ENCODE measurements around the gene MIGA1. TPM values are rescaled to one million over a fixed set of nuclear protein-coding genes. Genes with fewer than 3 reads are reported as not detected.

Gene MIGA1
- total and polyA plus RNA-seq, 8 donors = 1.5 to 11.0 (median 7.4) TPM

DNA sequence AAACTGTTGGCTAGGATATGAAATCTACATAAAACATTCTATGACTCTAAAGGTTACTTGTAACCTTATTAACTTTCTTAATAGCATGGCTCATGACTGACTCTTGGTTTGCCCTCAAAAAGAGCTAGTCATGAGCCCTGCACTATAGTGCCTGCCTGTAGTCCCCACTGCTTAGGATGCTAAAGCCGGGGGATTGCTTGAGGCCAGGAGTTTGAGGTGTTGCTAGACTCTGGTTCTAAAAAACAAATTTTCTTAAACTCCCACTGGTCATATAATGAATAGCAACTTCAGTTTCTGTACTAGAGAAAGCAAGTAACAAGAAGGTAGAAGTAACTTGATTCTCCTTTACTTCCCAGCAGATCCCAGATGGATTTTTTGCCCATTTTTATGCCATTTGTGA lies 93.2 kb downstream of the MIGA1 start:
- Histone ChIP-seq H3K27me3 (no peaks in the 10 kb centered on the region), H3K27ac (no peak overlapping the region), H3K36me3 (peaks cover 0 to under 1% (median 0%) of the 10 kb centered on the region in 3 donors), H3K9me3 (no peaks in the 10 kb centered on the region), H3K4me1 (peaks cover 0 to 3% (median 0%) of the 10 kb centered on the region in 3 donors), H3K4me3 (no peak overlapping the region)
- DNase-seq (no peak), ATAC-seq (no peak), FAIRE-seq (no peak)
- intact Hi-C loops (cut with DNase I) = no loop called here
- TF ChIP-seq CTCF (IDR thresholded peaks at IDR 0.05) = no peak
- 95 to 100% methylated on average over 1 of the region's 1 CpG for WGBS, 2 donors

DNA sequence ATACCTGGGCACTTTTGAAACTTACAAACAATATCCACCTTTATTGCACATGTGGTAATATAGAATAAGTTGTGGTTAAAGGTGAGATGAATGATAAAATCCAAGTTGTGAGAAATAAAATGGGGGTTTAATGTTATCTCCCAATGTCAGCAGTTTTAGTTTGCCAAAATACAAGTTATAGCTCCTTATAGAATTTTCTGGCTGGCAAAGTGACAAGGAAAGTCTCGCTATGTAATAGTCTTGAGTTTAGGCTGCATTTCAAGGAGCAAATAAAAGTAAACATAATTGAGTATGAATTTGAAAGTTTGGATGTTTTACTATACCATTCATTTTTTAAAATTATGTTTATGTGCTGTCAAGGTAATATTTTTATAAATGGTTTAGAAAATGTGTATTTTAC lies 94.0 kb downstream of the MIGA1 start:
- no peak for FAIRE-seq
- WGBS, 2 donors = 95 to 100% methylated on average over 1 of the region's 1 CpG

DNA sequence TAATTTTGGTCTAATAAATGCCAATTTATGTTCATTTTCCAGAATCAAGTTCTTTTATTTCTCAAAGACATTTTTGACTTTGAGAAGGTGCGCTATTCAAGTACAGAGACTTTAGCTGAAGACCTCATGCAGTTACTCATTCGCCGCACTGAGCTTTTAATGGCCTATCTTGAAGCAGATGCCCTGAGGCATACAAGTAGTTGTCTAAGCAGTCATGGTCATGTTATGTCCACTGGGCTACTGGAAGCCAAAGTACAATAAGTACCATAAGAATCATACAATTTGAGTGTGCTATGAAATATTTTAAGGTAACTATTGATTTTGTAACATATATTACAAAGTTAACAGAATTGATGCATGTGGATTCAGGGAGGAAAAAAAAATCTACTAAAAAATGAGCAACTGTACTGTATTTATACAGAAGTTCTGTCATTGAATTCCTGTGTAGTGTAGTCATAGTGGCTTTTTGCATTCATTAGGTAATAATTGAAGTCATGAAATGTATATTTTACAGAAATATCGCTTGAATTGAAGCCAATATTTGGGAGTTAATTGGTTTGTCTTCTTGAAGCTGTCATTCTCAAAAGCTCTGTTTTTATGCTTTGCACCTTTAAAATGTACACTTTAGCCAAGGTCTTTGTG lies 95.5 kb downstream of the MIGA1 start:
- WGBS, 2 donors = 96 to 99% methylated on average over 4 of the region's 4 CpGs
- intact Hi-C loops (cut with DNase I) = no loop called here
- FAIRE-seq = no peak

More for the DNA sequence above, 94.0 kb downstream of the MIGA1 start:
- Histone ChIP-seq H3K9me3 (no peaks in the 10 kb centered on the region), H3K27me3 (no peaks in the 10 kb centered on the region), H3K4me3 (no peak overlapping the region), H3K36me3 (no peaks in the 10 kb centered on the region), H3K27ac (no peak overlapping the region), H3K4me1 (peaks cover 0 to 3% (median 0%) of the 10 kb centered on the region in 3 donors)
- intact Hi-C loops (cut with DNase I) = no loop called here
- DNase-seq = no peak
- no peak for TF ChIP-seq CTCF (IDR thresholded peaks at IDR 0.05)
- no peak for ATAC-seq

GRCh38 chr1:77876884-77877283 lies 97.4 kb downstream of the MIGA1 start:
- 91 to 95% methylated on average over 4 of the region's 4 CpGs for WGBS, 2 donors
- Histone ChIP-seq H3K9me3 (no peaks in the 10 kb centered on the region), H3K27ac (no peak overlapping the region), H3K4me3 (no peak overlapping the region), H3K27me3 (no peaks in the 10 kb centered on the region), H3K36me3 (no peaks in the 10 kb centered on the region), H3K4me1 (peaks cover 0 to 3% (median 0%) of the 10 kb centered on the region in 3 donors)
- FAIRE-seq = no peak
- no peak for ATAC-seq
- no peak for DNase-seq
- TF ChIP-seq CTCF (IDR thresholded peaks at IDR 0.05) = no peak
- intact Hi-C loops (cut with DNase I) = no loop called here

More for the DNA sequence above, 95.5 kb downstream of the MIGA1 start:
- TF ChIP-seq CTCF (IDR thresholded peaks at IDR 0.05) = no peak
- ATAC-seq = no peak
- H3K27me3 ChIP-seq = no peaks in the 10 kb centered on the region
- DNase-seq = no peak
- no peaks in the 10 kb centered on the region for H3K36me3 ChIP-seq
- H3K4me3 ChIP-seq = no peak overlapping the region
- no peaks in the 10 kb centered on the region for H3K9me3 ChIP-seq
- H3K4me1 ChIP-seq = peaks cover 0 to 3% (median 0%) of the 10 kb centered on the region in 3 donors
- no peak overlapping the region for H3K27ac ChIP-seq

DNA sequence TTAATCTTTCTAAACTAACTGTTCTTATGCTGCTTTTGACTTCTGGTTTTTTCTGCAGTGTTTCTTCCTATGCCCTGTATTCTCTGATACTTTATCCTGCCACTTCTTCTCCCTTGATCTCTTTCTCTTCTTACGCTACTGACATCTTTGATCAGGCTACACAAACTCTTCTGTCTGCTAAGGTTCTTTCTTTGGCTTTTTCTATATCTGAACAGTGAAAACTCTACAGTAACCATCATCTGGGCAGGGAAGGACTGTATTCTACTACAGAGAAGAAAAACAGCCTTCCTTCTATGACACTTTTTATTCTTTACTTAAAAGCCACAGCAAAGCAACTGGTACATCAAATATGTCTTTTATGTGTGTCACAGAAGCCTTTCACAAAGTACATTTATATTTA lies 101.6 kb downstream of the MIGA1 start:
- H3K27me3 ChIP-seq = no peaks in the 10 kb centered on the region
- no peak overlapping the region for H3K4me3 ChIP-seq
- intact Hi-C loops (cut with DNase I) = no loop called here
- whole genome bisulfite sequencing, 2 donors = 97 to 100% methylated on average over 1 of the region's 1 CpG
- no peak for TF ChIP-seq CTCF (IDR thresholded peaks at IDR 0.05)
- ATAC-seq = no peak
- H3K9me3 ChIP-seq = no peaks in the 10 kb centered on the region
- no peaks in the 10 kb centered on the region for H3K36me3 ChIP-seq
- H3K4me1 ChIP-seq = no peaks in the 10 kb centered on the region
- FAIRE-seq = no peak
- H3K27ac ChIP-seq = no peak overlapping the region
- DNase-seq = no peak
